AG04450 (cell line): Measurements from ENCODE around the gene SLC25A45. TPM values are rescaled to one million over a fixed set of nuclear protein-coding genes. Genes with fewer than 3 reads are reported as not detected.
"Not testable (repeated sequence)": the region's sequence is repeated elsewhere in the genome, so short reads cannot be mapped to it uniquely, and the experiment has no call there.

ENCODE experiments used
- CTCF ChIA-PET: fragments of 300-600, 350-600 bp; formaldehyde crosslinking; extraction: SDS; loops from one replicate; lab custom pipeline; 2022; ENCODE audit warnings: antibody characterized with exemption, inconsistent platforms; lab: Charles Lee
- POLR2A ChIA-PET: fragments of 350-600 bp; formaldehyde crosslinking; extraction: SDS; loops from one replicate; lab custom pipeline; 2021; ENCODE audit warnings: antibody characterized with exemption, inconsistent platforms; lab: Yijun Ruan, JAX
- DNase-seq: peaks from one replicate; pipeline ENCODE4 v3.0.0-alpha.2; 2011; ENCODE audit warnings: low read depth, low spot score
- H3K27ac ChIP-seq: one replicate; pipeline ENCODE4 v1.5.1; 2012; ENCODE audit warnings: low read depth, low read length, control low read depth
- H3K27me3 ChIP-seq: one replicate; pipeline ENCODE4 v1.6.0; 2012; ENCODE audit warnings: low read length; ENCODE audit not compliant: control insufficient read depth, insufficient read depth
- H3K4me3 ChIP-seq: 2 replicates; pipeline ENCODE4 v1.5.1; 2011; ENCODE audit warnings: mild to moderate bottlenecking, low read depth, low read length, control low read depth
- H3K9me3 ChIP-seq: 2 replicates; pipeline ENCODE4 v1.5.1; 2012; ENCODE audit warnings: low read length; ENCODE audit not compliant: control insufficient read depth, insufficient read depth
- CTCF ChIP-seq: IDR thresholded peaks from 2 replicates; pipeline ENCODE4 v1.5.1; 2011; ENCODE audit warnings: low read depth, low read length, control low read depth, inconsistent platforms
- polyA plus RNA-seq: library from polyadenylated mRNA; depleted of rRNA; stranded (reverse); fragments of >200 nt; gene quantifications from 2 replicates; pipeline ENCODE4 v1.2.3, GENCODE V29; 2011

Gene SLC25A45
- polyA plus RNA-seq, 1 experiment, result 0.76 TPM

GRCh38 chr11:65414776-65415498 is 32.5 kb upstream of the SLC25A45 start:
- H3K27me3 ChIP-seq, result no peaks in the 10 kb centered on the region
- no peak overlapping the region for H3K4me3 ChIP-seq
- no peak for DNase-seq
- no peaks in the 10 kb centered on the region for H3K9me3 ChIP-seq
- ChIA-PET POLR2A (interaction anchor here (1.0 to 17.0 kb wide), 3 partner anchors 9 to 87 kb away, joined by 4 to 999 read pairs (median 13); partner anchors contain the start of gene MALAT1), CTCF (interaction anchor here (0.6 to 4.1 kb wide), 8 partner anchors 24 to 213 kb away, joined by 3 to 49 read pairs (median 10); partner anchors contain the start of gene MALAT1)
- H3K27ac ChIP-seq, result no peak overlapping the region
- TF ChIP-seq CTCF, result no peak

- H3K9me3 ChIP-seq, H3K4me3 ChIP-seq, H3K27me3 ChIP-seq, H3K27ac ChIP-seq, DNase-seq: not testable (repeated sequence)
- CTCF ChIA-PET, result interaction anchor here (0.6 to 1.0 kb wide), 2 partner anchors 26 to 98 kb away, joined by 3 read pairs; no protein-coding TSS in a partner anchor
- POLR2A ChIA-PET, result interaction anchor here (0.5 to 1.2 kb wide), 2 partner anchors 21 to 177 kb away, joined by 3 read pairs; no protein-coding TSS in a partner anchor
Observed at GRCh38 chr11:65413077-65413664, 30.7 kb upstream of the SLC25A45 start.

GRCh38 chr11:65412271-65413076 is 30.0 kb upstream of the SLC25A45 start:
- H3K4me3 ChIP-seq, result no peak overlapping the region
- ChIA-PET POLR2A (interaction anchor here (0.5 to 1.2 kb wide), 2 partner anchors 22 to 178 kb away, joined by 3 read pairs; no protein-coding TSS in a partner anchor), CTCF (interaction anchor here (0.6 to 1.0 kb wide), 3 partner anchors 25 to 99 kb away, joined by 3 read pairs; no protein-coding TSS in a partner anchor)
- H3K9me3 ChIP-seq, result no peaks in the 10 kb centered on the region
- no peak overlapping the region for H3K27ac ChIP-seq
- no peaks in the 10 kb centered on the region for H3K27me3 ChIP-seq
- no peak for TF ChIP-seq CTCF
- no peak for DNase-seq

- H3K27me3 ChIP-seq, result no peaks in the 10 kb centered on the region
- POLR2A ChIA-PET, result interaction anchor here (1.2 kb wide), 1 partner anchor 23 kb away, joined by 3 read pairs; no protein-coding TSS in a partner anchor
- no peak overlapping the region for H3K4me3 ChIP-seq
- H3K9me3 ChIP-seq, result no peaks in the 10 kb centered on the region
- TF ChIP-seq CTCF, result no peak
- no peak overlapping the region for H3K27ac ChIP-seq
- DNase-seq, result no peak
- CTCF ChIA-PET, result interaction anchor here (0.6 kb wide), 1 partner anchor 36 kb away, joined by 3 read pairs; no protein-coding TSS in a partner anchor
Observed at GRCh38 chr11:65411681-65412070, 29.2 kb upstream of the SLC25A45 start.
